ENCODE measurements around the gene CAND1. TPM values are rescaled to one million over a fixed set of nuclear protein-coding genes. Genes with fewer than 3 reads are reported as not detected.

CAND1 gene
- total RNA-seq, 1 experiment from 2014 or later = 155 TPM

DNA sequence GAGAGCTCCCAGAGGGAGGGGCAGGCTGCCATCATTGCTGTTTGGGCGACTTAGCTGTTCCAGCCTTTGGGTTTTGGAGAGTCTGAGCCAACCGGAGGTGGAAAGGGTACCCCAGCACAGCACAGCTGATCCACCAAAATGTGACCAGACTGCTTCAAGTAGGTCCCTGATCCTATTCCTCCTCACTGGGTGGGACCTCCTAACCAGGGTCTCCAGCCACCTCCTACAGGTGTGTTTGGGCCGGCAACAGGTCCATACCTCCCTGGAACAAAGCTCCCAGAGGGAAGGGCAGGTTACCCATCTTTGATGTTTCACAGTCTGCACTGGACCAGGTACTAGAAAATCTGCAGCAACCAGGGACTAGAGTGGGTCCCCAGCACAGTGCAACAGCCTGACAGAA lies 53.8 kb downstream of the CAND1 start:
- H3K79me2 ChIP-seq (ENCODE audit: insufficient read depth, low read length) = no peaks in the 10 kb centered on the region
- no peaks in the 10 kb centered on the region for H3K9me3 ChIP-seq (ENCODE audit: control insufficient read depth in 1 of 2, insufficient read depth in 1 of 2, low read depth in 1 of 2, low read length in 2 of 2)
- intact Hi-C loops (cut with micrococcal nuclease) = no loop called here
- no peak overlapping the region for H3K4me3 ChIP-seq (replicated peaks in 1 of 2; ENCODE audit: low read depth in 1 of 2, low read length in 2 of 2)
- no peaks in the 10 kb centered on the region for H3K27me3 ChIP-seq (ENCODE audit: insufficient read depth, low read length)
- CTCF ChIA-PET = no interaction called here
- no peak overlapping the region for H3K4me2 ChIP-seq (ENCODE audit: low read length)
- no peak overlapping the region for H3K9ac ChIP-seq (ENCODE audit: low read length)
- DNase-seq (ENCODE audit: low read depth, low spot score) (no peak), ATAC-seq (no peak)
- RAD21 ChIA-PET (ENCODE audit: low non-redundant PET in 1 of 2, low total read pairs in 2 of 2, uncharacterized antibody in 2 of 2, unreplicated experiment in 2 of 2) = no interaction called here
- POLR2A ChIA-PET = no interaction called here
- H3K36me3 ChIP-seq (ENCODE audit: control insufficient read depth in 1 of 2, insufficient read depth in 2 of 2, low read length in 2 of 2) = no peaks in the 10 kb centered on the region; a peak in 1 of 4 replicates
- H3K4me1 ChIP-seq (ENCODE audit: control insufficient read depth in 1 of 2, insufficient read depth in 2 of 2, low read length in 2 of 2) = no peaks in the 10 kb centered on the region
- no peak overlapping the region for H2AFZ ChIP-seq (ENCODE audit: low read depth, low read length, poor library complexity, severe bottlenecking)
- H4K20me1 ChIP-seq (ENCODE audit: insufficient read depth) = no peaks in the 10 kb centered on the region
- no TSS peak for BruUV-seq (replicated peaks)
- H3K9me2 ChIP-seq (ENCODE audit: insufficient read depth) = no peaks in the 10 kb centered on the region
- H3K27ac ChIP-seq (ENCODE audit: low read depth, low read length) = no peak overlapping the region
- TF ChIP-seq CBX3 (IDR thresholded peaks at IDR 0.05; ENCODE audit: low read depth) (no peak), YY1 (IDR thresholded peaks at IDR 0.05; ENCODE audit: extremely low read depth, insufficient replicate concordance, low read depth, low read length) (no peak), RAD21 (IDR thresholded peaks at IDR 0.05; ENCODE audit: low read depth) (no peak), JUND (IDR thresholded peaks at IDR 0.05) (0 out of 2 replicates have a peak, but pooled peaks have one; percentile 4), CEBPB (IDR thresholded peaks at IDR 0.05; ENCODE audit: low read depth) (no peak)

DNA sequence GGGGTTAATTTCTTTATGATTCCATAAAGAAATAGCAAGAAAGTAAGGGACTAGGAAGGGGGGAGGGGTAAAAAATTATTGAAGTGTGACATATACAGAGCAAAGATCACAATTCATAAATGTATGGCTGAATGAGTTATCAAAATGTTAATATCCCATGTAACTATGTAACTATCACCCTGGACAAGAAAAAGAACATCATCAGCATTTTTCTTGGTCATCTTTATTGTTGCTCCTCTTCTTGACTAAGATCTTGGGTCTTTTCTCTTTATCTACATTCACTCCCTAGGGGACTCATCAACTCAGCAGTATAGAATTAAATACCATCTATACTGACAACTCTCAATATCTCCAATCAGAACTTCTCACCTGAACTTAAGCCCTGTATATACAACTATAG lies 57.5 kb downstream of the CAND1 start:
- H3K36me3 ChIP-seq (ENCODE audit: control insufficient read depth in 1 of 2, insufficient read depth in 2 of 2, low read length in 2 of 2) = no peaks in the 10 kb centered on the region
- intact Hi-C loops (cut with micrococcal nuclease) = no loop called here
- CTCF ChIA-PET = no interaction called here

More for the DNA sequence above, 57.5 kb downstream of the CAND1 start:
- Histone ChIP-seq H2AFZ (ENCODE audit: low read depth, low read length, poor library complexity, severe bottlenecking) (no peak overlapping the region), H3K9me2 (ENCODE audit: insufficient read depth) (no peaks in the 10 kb centered on the region), H3K9ac (ENCODE audit: low read length) (no peak overlapping the region), H4K20me1 (ENCODE audit: insufficient read depth) (no peaks in the 10 kb centered on the region), H3K4me3 (replicated peaks in 1 of 2; ENCODE audit: low read depth in 1 of 2, low read length in 2 of 2) (no peak overlapping the region), H3K27me3 (ENCODE audit: insufficient read depth, low read length) (no peaks in the 10 kb centered on the region), H3K79me2 (ENCODE audit: insufficient read depth, low read length) (no peaks in the 10 kb centered on the region), H3K27ac (ENCODE audit: low read depth, low read length) (no peak overlapping the region), H3K9me3 (ENCODE audit: control insufficient read depth in 1 of 2, insufficient read depth in 1 of 2, low read depth in 1 of 2, low read length in 2 of 2) (no peaks in the 10 kb centered on the region), H3K4me1 (ENCODE audit: control insufficient read depth in 1 of 2, insufficient read depth in 2 of 2, low read length in 2 of 2) (no peaks in the 10 kb centered on the region), H3K4me2 (ENCODE audit: low read length) (no peak overlapping the region)
- no peak for ATAC-seq
- TF ChIP-seq POLR2AphosphoS5 (IDR thresholded peaks at IDR 0.05; ENCODE audit: low read depth, low read length) (no peak), TCF7L2 (IDR thresholded peaks at IDR 0.05; ENCODE audit: borderline replicate concordance, extremely low read depth, insufficient read depth, insufficient read length) (no peak), EZH2 (IDR thresholded peaks at IDR 0.05) (no peak), YY1 (IDR thresholded peaks at IDR 0.05; ENCODE audit: extremely low read depth, insufficient replicate concordance, low read depth, low read length) (no peak)
- TF ChIP-seq, protein P1, sequence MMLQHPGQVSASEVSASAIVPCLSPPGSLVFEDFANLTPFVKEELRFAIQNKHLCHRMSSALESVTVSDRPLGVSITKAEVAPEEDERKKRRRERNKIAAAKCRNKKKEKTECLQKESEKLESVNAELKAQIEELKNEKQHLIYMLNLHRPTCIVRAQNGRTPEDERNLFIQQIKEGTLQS (IDR thresholded peaks at IDR 0.05) = no peak
- no peak for DNase-seq (ENCODE audit: low read depth, low spot score)
- BruUV-seq (replicated peaks) = no TSS peak
- ChIA-PET RAD21 (ENCODE audit: low non-redundant PET in 1 of 2, low total read pairs in 2 of 2, uncharacterized antibody in 2 of 2, unreplicated experiment in 2 of 2) (no interaction called here), POLR2A (no interaction called here)
